ENCODE results near the gene UMODL1. TPM values are rescaled to one million over a fixed set of nuclear protein-coding genes. Genes with fewer than 3 reads are reported as not detected.

UMODL1 gene
- total and polyA plus RNA-seq, 10 of the 15 experiments (the other 5 are each of a cell fraction or from before 2014, with no cell fraction given): 0.01 to 0.11 (median 0.03) TPM; not detected in 5

DNA sequence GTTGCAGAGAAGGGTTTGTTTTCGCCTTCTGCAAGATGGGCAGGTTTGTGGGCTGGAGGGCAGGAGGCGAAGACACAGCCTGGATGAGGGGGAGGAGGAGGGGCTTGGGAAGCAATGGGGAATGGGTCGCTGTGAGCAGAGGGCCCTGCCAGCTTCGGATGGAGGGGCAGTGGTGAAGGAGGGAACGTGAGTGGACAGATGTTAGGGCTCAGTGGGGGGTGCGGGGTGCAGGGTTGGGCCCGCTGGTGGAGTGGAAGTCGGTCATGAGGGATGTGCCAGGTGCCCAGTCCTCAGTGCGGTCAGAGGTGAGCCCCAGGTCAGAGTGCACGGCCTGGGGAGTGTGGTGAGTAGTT is 92.4 kb downstream of the UMODL1 start:
- 66% methylated on average over 7 of the region's 10 CpGs for WGBS (ENCODE audit: insufficient coverage, insufficient replicate concordance, low lambda C conversion rate, missing lambda C conversion rate)
- no peaks in the 10 kb centered on the region for H4K20me1 ChIP-seq (ENCODE audit: control insufficient read depth, insufficient read depth)
- POLR2A ChIA-PET: interaction anchor here (1.6 kb wide), 1 partner anchor 95 kb away, joined by 5 read pairs; no protein-coding TSS in a partner anchor
- H3K27ac ChIP-seq (ENCODE audit: control insufficient read depth, insufficient read depth): no peak overlapping the region
- H3K4me2 ChIP-seq (ENCODE audit: control insufficient read depth, insufficient read depth): no peak overlapping the region
- ATAC-seq: no peak
- CTCF ChIA-PET: interaction anchor here (0.7 to 5.4 kb wide), 17 partner anchors 11 to 373 kb away, joined by 3 to 129 read pairs (median 5); no protein-coding TSS in a partner anchor
- no peak for DNase-seq (ENCODE audit: low read depth, low spot score)
- no peaks in the 10 kb centered on the region for H3K4me1 ChIP-seq (ENCODE audit: control insufficient read depth, insufficient read depth, low read length)
- no TSS peak for BruUV-seq (replicated peaks)
- no peaks in the 10 kb centered on the region for H3K79me2 ChIP-seq (ENCODE audit: control insufficient read depth, insufficient read depth, low read length)
- no peak for FAIRE-seq
- RAD21 ChIA-PET (ENCODE audit: unreplicated experiment): interaction anchor here (0.8 to 4.5 kb wide), 6 partner anchors 8 to 122 kb away, joined by 3 to 105 read pairs (median 5); no protein-coding TSS in a partner anchor
- TF ChIP-seq ZSCAN29 (IDR thresholded peaks at IDR 0.05): no peak
- no peak for TF ChIP-seq CHD2 (IDR thresholded peaks at IDR 0.05; ENCODE audit: borderline replicate concordance, low read depth, low read length)
- no peak for TF ChIP-seq MTA2 (IDR thresholded peaks at IDR 0.05; ENCODE audit: low read depth)
- no peak for TF ChIP-seq BRCA1 (IDR thresholded peaks at IDR 0.05; ENCODE audit: low read depth, low read length)
- TF ChIP-seq, protein P1, sequence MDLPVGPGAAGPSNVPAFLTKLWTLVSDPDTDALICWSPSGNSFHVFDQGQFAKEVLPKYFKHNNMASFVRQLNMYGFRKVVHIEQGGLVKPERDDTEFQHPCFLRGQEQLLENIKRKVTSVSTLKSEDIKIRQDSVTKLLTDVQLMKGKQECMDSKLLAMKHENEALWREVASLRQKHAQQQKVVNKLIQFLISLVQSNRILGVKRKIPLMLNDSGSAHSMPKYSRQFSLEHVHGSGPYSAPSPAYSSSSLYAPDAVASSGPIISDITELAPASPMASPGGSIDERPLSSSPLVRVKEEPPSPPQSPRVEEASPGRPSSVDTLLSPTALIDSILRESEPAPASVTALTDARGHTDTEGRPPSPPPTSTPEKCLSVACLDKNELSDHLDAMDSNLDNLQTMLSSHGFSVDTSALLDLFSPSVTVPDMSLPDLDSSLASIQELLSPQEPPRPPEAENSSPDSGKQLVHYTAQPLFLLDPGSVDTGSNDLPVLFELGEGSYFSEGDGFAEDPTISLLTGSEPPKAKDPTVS (IDR thresholded peaks at IDR 0.05; ENCODE audit: low read depth, low read length): no peak
- TF ChIP-seq, protein P2, sequence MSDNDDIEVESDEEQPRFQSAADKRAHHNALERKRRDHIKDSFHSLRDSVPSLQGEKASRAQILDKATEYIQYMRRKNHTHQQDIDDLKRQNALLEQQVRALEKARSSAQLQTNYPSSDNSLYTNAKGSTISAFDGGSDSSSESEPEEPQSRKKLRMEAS (IDR thresholded peaks at IDR 0.05; ENCODE audit: low read depth, low read length): no peak
- TF ChIP-seq, protein P3, sequence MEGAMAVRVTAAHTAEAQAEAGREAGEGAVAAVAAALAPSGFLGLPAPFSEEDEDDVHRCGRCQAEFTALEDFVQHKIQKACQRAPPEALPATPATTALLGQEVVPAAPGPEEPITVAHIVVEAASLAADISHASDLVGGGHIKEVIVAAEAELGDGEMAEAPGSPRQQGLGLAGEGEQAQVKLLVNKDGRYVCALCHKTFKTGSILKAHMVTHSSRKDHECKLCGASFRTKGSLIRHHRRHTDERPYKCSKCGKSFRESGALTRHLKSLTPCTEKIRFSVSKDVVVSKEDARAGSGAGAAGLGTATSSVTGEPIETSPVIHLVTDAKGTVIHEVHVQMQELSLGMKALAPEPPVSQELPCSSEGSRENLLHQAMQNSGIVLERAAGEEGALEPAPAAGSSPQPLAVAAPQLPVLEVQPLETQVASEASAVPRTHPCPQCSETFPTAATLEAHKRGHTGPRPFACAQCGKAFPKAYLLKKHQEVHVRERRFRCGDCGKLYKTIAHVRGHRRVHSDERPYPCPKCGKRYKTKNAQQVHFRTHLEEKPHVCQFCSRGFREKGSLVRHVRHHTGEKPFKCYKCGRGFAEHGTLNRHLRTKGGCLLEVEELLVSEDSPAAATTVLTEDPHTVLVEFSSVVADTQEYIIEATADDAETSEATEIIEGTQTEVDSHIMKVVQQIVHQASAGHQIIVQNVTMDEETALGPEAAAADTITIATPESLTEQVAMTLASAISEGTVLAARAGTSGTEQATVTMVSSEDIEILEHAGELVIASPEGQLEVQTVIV (IDR thresholded peaks at IDR 0.05; ENCODE audit: borderline replicate concordance, partially characterized antibody): no peak
- TF ChIP-seq NR2C1 (IDR thresholded peaks at IDR 0.05): no peak
- TF ChIP-seq ESRRA (IDR thresholded peaks at IDR 0.05; ENCODE audit: low read length): no peak
- no peak for TF ChIP-seq MYC (IDR thresholded peaks at IDR 0.05; ENCODE audit: insufficient read depth, insufficient read length, insufficient replicate concordance, low read length, severe bottlenecking)
- no peaks in the 10 kb centered on the region for H3K36me3 ChIP-seq (ENCODE audit: control insufficient read depth in 2 of 2, insufficient read depth in 2 of 2, low read length in 1 of 2)
- H3K27me3 ChIP-seq (replicated peaks in 1 of 2; ENCODE audit: control insufficient read depth in 2 of 2, insufficient read depth in 2 of 2, low read length in 1 of 2): peaks cover under 1 to 3% of the 10 kb centered on the region in 2 experiments; a peak in 3 of 4 replicates
- SMC1A ChIA-PET (ENCODE audit: uncharacterized antibody, unreplicated experiment): interaction anchor here (0.9 to 6.2 kb wide), 17 partner anchors 11 to 147 kb away, joined by 3 to 97 read pairs (median 6); no protein-coding TSS in a partner anchor
- intact Hi-C loops (cut with micrococcal nuclease; ENCODE audit: unreplicated experiment) (no loop called here), in situ Hi-C loops (cut with MboI) (no loop called here)
- no peak overlapping the region for H3K4me3 ChIP-seq
- H2AFZ ChIP-seq (ENCODE audit: control insufficient read depth, low read depth, low read length): no peak overlapping the region
- H3K9ac ChIP-seq (ENCODE audit: control insufficient read depth, insufficient read depth, low read length): no peak overlapping the region
- no peaks in the 10 kb centered on the region for H3K9me3 ChIP-seq (replicated peaks; ENCODE audit: control insufficient read depth, insufficient read depth, low read length)

All from GM12878 (cell line).